ENCODE data around the gene TARDBP.
"Not testable (repeated sequence)": the region's sequence is repeated elsewhere in the genome, so short reads cannot be mapped to it uniquely, and the experiment has no call there.

The TARDBP gene

GRCh38 chr1:10990828-10991227, 21.6 kb upstream of the TARDBP start:
- CTCF ChIA-PET: no interaction called here

GRCh38 chr1:10992004-10992403, 20.4 kb upstream of the TARDBP start:
- DNase-seq (ENCODE audit: extremely low spot score); POLR2A ChIA-PET: not testable (repeated sequence)
- CTCF ChIA-PET: interaction anchor here (1.3 to 1.7 kb wide), 2 partner anchors 10 to 32 kb away, joined by 3 to 4 read pairs; no protein-coding TSS in a partner anchor

More at GRCh38 chr1:10990828-10991227, 21.6 kb upstream of the TARDBP start:
- no peak for DNase-seq (ENCODE audit: extremely low spot score)
- POLR2A ChIA-PET: interaction anchor here (0.7 kb wide), 1 partner anchor 27 kb away, joined by 4 read pairs; no protein-coding TSS in a partner anchor
- TF ChIP-seq, protein P1, sequence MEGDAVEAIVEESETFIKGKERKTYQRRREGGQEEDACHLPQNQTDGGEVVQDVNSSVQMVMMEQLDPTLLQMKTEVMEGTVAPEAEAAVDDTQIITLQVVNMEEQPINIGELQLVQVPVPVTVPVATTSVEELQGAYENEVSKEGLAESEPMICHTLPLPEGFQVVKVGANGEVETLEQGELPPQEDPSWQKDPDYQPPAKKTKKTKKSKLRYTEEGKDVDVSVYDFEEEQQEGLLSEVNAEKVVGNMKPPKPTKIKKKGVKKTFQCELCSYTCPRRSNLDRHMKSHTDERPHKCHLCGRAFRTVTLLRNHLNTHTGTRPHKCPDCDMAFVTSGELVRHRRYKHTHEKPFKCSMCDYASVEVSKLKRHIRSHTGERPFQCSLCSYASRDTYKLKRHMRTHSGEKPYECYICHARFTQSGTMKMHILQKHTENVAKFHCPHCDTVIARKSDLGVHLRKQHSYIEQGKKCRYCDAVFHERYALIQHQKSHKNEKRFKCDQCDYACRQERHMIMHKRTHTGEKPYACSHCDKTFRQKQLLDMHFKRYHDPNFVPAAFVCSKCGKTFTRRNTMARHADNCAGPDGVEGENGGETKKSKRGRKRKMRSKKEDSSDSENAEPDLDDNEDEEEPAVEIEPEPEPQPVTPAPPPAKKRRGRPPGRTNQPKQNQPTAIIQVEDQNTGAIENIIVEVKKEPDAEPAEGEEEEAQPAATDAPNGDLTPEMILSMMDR (IDR thresholded peaks at IDR 0.05; ENCODE audit: control extremely low read depth, extremely low read depth, low read depth, missing control alignments): no peak

GRCh38 chr1:10992864-10993263, 19.6 kb upstream of the TARDBP start:
- no peak for DNase-seq (ENCODE audit: extremely low spot score)
- TF ChIP-seq, protein P1 (IDR thresholded peaks at IDR 0.05; ENCODE audit: control extremely low read depth, extremely low read depth, low read depth, missing control alignments): no peak
- POLR2A ChIA-PET: no interaction called here
- CTCF ChIA-PET: interaction anchor here (1.3 to 1.7 kb wide), 3 partner anchors 9 to 33 kb away, joined by 3 to 4 read pairs (median 3); no protein-coding TSS in a partner anchor

DNA sequence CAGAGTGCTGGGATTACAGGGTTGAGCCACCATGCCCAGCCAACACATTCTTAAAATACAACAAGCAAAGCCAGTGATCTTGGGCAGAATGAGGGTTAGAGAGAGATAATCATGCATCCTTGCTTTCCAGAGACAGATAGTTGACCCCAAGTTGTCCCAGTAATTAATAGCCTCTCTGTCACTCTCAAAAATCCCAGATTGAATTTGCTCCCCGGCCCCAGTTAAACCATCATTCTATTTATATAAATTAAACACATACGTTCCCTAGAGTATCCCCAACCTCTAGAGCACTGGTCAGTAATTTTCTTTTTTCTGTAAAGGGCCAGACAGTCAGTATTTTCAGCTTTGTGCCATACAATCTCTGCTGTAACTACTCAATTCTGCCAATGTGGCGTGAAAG, 16.4 kb upstream of the TARDBP start:
- ChIA-PET CTCF (interaction anchor here (1.5 kb wide), 1 partner anchor 41 kb away, joined by 4 read pairs; no protein-coding TSS in a partner anchor), POLR2A (no interaction called here)
- TF ChIP-seq, protein P1 (IDR thresholded peaks at IDR 0.05; ENCODE audit: control extremely low read depth, extremely low read depth, low read depth, missing control alignments): no peak
- DNase-seq (ENCODE audit: extremely low spot score): no peak

DNA sequence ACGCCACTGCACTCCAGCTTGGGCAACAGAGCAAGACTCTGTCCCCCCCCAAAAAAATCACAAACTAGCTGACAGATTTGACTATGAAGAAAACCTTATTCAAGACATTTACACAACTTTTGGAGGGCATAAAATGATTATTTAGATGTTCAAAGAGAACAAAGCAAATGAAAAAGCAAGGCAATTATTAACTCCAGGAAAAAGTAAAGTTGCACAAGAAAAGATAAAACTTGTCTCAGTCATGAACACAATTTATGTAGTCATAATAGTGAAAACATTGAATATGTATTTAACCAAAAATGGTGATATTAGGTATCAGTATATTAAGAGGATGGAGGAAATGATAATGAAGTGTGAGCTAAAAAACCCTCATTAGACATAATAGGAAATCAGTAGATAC, 11.9 kb upstream of the TARDBP start:
- TF ChIP-seq, protein P1 (IDR thresholded peaks at IDR 0.05; ENCODE audit: control extremely low read depth, extremely low read depth, low read depth, missing control alignments): no peak
- CTCF ChIA-PET: interaction anchor here (2.8 kb wide), 1 partner anchor 37 kb away, joined by 7 read pairs; no protein-coding TSS in a partner anchor
- DNase-seq (ENCODE audit: extremely low spot score): no peak
- POLR2A ChIA-PET: no interaction called here

DNA sequence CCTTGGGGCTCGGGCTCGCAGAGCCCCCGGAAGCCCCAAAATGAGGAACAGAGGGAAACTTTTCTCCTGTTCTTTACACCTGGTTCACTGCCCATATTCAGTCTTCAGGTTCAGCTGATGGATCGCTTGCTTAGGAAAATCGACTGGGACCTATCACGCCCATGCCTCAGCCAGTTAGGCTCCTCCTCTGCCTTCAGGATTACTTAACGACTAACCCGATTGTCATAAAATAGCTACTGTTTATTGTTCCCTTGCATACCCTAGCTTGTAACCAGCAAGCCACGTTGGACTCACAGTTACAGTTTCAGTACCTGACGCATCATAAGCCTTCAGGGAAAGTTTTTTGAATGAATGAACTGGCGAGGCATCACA, 692 bp downstream of the TARDBP start:
- CTCF ChIA-PET: interaction anchor here (1.1 to 2.3 kb wide), 3 partner anchors 24 to 519 kb away, joined by 3 to 14 read pairs (median 5); no protein-coding TSS in a partner anchor

DNA sequence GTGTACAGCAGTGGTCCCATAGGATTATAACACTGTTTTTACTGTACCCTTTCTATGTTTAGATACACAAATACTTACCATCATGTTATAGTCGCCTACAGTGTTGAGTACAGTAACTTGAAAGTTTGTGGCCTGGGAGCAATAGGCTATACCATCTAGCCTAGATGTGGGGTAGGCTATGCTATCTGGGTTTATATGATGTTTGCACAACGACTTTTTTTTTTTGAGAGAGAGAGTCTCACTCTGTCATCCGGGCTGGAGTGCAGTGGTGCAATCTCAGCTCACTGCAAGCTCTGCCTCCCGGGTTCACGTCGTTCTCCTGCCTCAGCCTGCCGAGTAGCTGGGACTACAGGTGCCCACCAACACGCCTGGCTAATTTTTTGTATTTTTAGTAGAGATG, 6.9 kb downstream of the TARDBP start:
- POLR2A ChIA-PET; DNase-seq (ENCODE audit: extremely low spot score); CTCF ChIA-PET: not testable (repeated sequence)

More for the DNA sequence above, 692 bp downstream of the TARDBP start:
- TF ChIP-seq, protein P1 (IDR thresholded peaks at IDR 0.05; ENCODE audit: control extremely low read depth, extremely low read depth, low read depth, missing control alignments): no peak
- POLR2A ChIA-PET: no interaction called here
- DNase-seq (ENCODE audit: extremely low spot score): no peak

- ChIA-PET POLR2A (no interaction called here), CTCF (interaction anchor here (1.5 kb wide), 1 partner anchor 13 kb away, joined by 3 read pairs; no protein-coding TSS in a partner anchor)
- DNase-seq (ENCODE audit: extremely low spot score): no peak
- TF ChIP-seq, protein P1 (IDR thresholded peaks at IDR 0.05; ENCODE audit: control extremely low read depth, extremely low read depth, low read depth, missing control alignments): no peak
These were observed 7.5 kb downstream of the TARDBP start for GRCh38 chr1:11019971-11020370.

Measured in GM10248 (cell line).